ENCODE data around the gene TNS1.
A peak's percentile ranks its signal among the peaks of the same experiment; 100 is the strongest.

Gene TNS1

GRCh38 chr2:217913436-217913835, 89.4 kb downstream of the TNS1 start:
- DNase-seq (ENCODE audit: low read depth, low spot score) = no peak

GRCh38 chr2:217912098-217913024, 90.4 kb downstream of the TNS1 start:
- no peak for DNase-seq (ENCODE audit: low read depth, low spot score)

- DNase-seq (ENCODE audit: low read depth, low spot score) = no peak
Measured at GRCh38 chr2:217911283-217912097, 91.3 kb downstream of the TNS1 start.

GRCh38 chr2:217910875-217911212, 92.0 kb downstream of the TNS1 start:
- no peak for DNase-seq (ENCODE audit: low read depth, low spot score)

- no peak for DNase-seq (ENCODE audit: low read depth, low spot score)
Measured at GRCh38 chr2:217909156-217909820, 93.5 kb downstream of the TNS1 start.

GRCh38 chr2:217908544-217908943, 94.3 kb downstream of the TNS1 start:
- DNase-seq (ENCODE audit: low read depth, low spot score) = no peak

GRCh38 chr2:217907266-217907665, 95.5 kb downstream of the TNS1 start:
- no peak for DNase-seq (ENCODE audit: low read depth, low spot score)

- no peak for DNase-seq (ENCODE audit: low read depth, low spot score)
Measured at GRCh38 chr2:217906798-217907197, 96.0 kb downstream of the TNS1 start.

GRCh38 chr2:217905896-217906295, 96.9 kb downstream of the TNS1 start:
- DNase-seq (ENCODE audit: low read depth, low spot score) = no peak

GRCh38 chr2:217905395-217905794, 97.4 kb downstream of the TNS1 start:
- no peak for DNase-seq (ENCODE audit: low read depth, low spot score)

- DNase-seq (ENCODE audit: low read depth, low spot score) = no peak
Measured at GRCh38 chr2:217904614-217904965, 98.2 kb downstream of the TNS1 start.

- DNase-seq (ENCODE audit: low read depth, low spot score) = peak; percentile 89
Measured at GRCh38 chr2:217903859-217904613, 98.8 kb downstream of the TNS1 start.

- no peak for DNase-seq (ENCODE audit: low read depth, low spot score)
Measured at GRCh38 chr2:217903142-217903858, 99.5 kb downstream of the TNS1 start.

- DNase-seq (ENCODE audit: low read depth, low spot score) = peak; percentile 28
Measured at GRCh38 chr2:217902379-217903141, 100.2 kb downstream of the TNS1 start.

- peak; percentile 60 for DNase-seq (ENCODE audit: low read depth, low spot score)
Measured at GRCh38 chr2:217901835-217902378, 100.9 kb downstream of the TNS1 start.

GRCh38 chr2:217901400-217901799, 101.4 kb downstream of the TNS1 start:
- DNase-seq (ENCODE audit: low read depth, low spot score) = no peak

- no peak for DNase-seq (ENCODE audit: low read depth, low spot score)
Measured at GRCh38 chr2:217900780-217901360, 101.9 kb downstream of the TNS1 start.

GRCh38 chr2:217900010-217900779, 102.6 kb downstream of the TNS1 start:
- DNase-seq (ENCODE audit: low read depth, low spot score) = no peak
